ENCODE results near the gene IKBKG. TPM values are rescaled to one million over a fixed set of nuclear protein-coding genes. Genes with fewer than 3 reads are reported as not detected.

The IKBKG gene
- total RNA-seq, 3 donors from 2014 or later (not counting 1 experiment from before 2014, with no cell fraction given), result 64.8 to 84.6 (median 84.1) TPM

DNA sequence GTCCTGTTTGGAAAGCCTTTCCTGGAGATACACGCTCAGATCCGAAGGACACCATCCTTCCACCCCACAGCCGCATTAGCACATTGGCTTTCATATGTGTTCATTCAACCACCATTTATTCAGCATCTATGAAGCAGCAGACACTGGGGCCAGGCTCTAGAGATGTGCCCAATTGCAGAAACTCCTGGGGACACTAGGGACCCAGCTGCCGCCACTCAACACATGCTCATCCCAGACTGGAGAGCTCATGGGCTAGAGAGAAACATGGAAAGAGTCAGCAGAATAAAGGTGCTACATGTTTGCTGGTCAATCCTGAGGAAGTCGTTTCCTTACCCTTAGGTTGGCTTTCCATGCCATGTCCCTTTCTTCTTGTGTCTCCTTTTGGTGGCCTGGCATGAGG lies 45.1 kb downstream of the IKBKG start:
- no peaks in the 10 kb centered on the region for H3K9me3 Mint-ChIP-seq
- H3K27ac Mint-ChIP-seq, result no peak overlapping the region
- H3K4me1 ChIP-seq (ENCODE audit: control insufficient read depth, insufficient read depth, low read length), result peaks cover 11% of the 10 kb centered on the region
- ATAC-seq (no peak), DNase-seq (no peak)
- no peak overlapping the region for H3K4me3 ChIP-seq (ENCODE audit: low read length)
- intact Hi-C loops (cut with micrococcal nuclease), result no loop called here
- H3K9me3 ChIP-seq (ENCODE audit: control insufficient read depth, insufficient read depth, low read length), result no peaks in the 10 kb centered on the region
- no peak overlapping the region for H3K27ac ChIP-seq (ENCODE audit: low read length)
- no peaks in the 10 kb centered on the region for H3K27me3 Mint-ChIP-seq (ENCODE audit: low read depth in 2 of 2)
- H3K4me1 Mint-ChIP-seq, result peaks cover 15 to 18% of the 10 kb centered on the region in 2 donors
- no peak overlapping the region for H3K4me3 Mint-ChIP-seq
- H3K27me3 ChIP-seq (ENCODE audit: control insufficient read depth, insufficient read depth, low read length), result no peaks in the 10 kb centered on the region
- no peaks in the 10 kb centered on the region for H3K36me3 Mint-ChIP-seq
- TF ChIP-seq, protein P1, sequence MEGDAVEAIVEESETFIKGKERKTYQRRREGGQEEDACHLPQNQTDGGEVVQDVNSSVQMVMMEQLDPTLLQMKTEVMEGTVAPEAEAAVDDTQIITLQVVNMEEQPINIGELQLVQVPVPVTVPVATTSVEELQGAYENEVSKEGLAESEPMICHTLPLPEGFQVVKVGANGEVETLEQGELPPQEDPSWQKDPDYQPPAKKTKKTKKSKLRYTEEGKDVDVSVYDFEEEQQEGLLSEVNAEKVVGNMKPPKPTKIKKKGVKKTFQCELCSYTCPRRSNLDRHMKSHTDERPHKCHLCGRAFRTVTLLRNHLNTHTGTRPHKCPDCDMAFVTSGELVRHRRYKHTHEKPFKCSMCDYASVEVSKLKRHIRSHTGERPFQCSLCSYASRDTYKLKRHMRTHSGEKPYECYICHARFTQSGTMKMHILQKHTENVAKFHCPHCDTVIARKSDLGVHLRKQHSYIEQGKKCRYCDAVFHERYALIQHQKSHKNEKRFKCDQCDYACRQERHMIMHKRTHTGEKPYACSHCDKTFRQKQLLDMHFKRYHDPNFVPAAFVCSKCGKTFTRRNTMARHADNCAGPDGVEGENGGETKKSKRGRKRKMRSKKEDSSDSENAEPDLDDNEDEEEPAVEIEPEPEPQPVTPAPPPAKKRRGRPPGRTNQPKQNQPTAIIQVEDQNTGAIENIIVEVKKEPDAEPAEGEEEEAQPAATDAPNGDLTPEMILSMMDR (IDR thresholded peaks at IDR 0.05), result no peak
- H3K36me3 ChIP-seq (ENCODE audit: control insufficient read depth, insufficient read depth, low read length), result no peaks in the 10 kb centered on the region
- 98% methylated on average over 4 of the region's 5 CpGs for WGBS (ENCODE audit: insufficient coverage)

DNA sequence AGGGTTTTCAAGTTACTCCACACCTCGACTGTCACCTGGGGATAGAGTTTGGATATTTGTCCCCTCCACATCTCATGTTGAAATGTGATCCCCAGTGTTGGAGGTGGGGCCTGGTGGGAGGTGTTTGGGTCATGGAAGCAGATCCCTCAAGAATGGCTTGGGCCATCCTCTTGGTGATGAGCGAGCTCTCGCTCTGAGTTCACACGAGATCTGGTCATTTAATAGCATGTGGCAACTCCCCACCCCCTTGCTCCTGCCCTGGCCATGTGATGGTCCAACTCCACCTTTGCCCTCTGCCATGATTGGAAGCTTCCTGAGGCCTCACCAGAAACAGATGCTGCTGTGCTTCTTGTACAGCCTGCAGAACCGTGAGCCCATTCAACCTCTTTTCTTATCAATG lies 45.8 kb downstream of the IKBKG start:
- DNase-seq (no peak), ATAC-seq (no peak)
- no peaks in the 10 kb centered on the region for H3K36me3 ChIP-seq (ENCODE audit: control insufficient read depth, insufficient read depth, low read length)
- Mint-ChIP-seq H3K36me3 (no peaks in the 10 kb centered on the region), H3K9me3 (no peaks in the 10 kb centered on the region), H3K27me3 (ENCODE audit: low read depth in 2 of 2) (no peaks in the 10 kb centered on the region), H3K27ac (no peak overlapping the region), H3K4me3 (no peak overlapping the region), H3K4me1 (peaks cover 18 to 19% of the 10 kb centered on the region in 2 donors)
- intact Hi-C loops (cut with micrococcal nuclease), result no loop called here
- H3K27ac ChIP-seq (ENCODE audit: low read length), result no peak overlapping the region
- H3K4me3 ChIP-seq (ENCODE audit: low read length), result no peak overlapping the region
- no peaks in the 10 kb centered on the region for H3K9me3 ChIP-seq (ENCODE audit: control insufficient read depth, insufficient read depth, low read length)
- H3K4me1 ChIP-seq (ENCODE audit: control insufficient read depth, insufficient read depth, low read length), result peaks cover 11% of the 10 kb centered on the region
- TF ChIP-seq, protein P1 (IDR thresholded peaks at IDR 0.05), result no peak
- no peaks in the 10 kb centered on the region for H3K27me3 ChIP-seq (ENCODE audit: control insufficient read depth, insufficient read depth, low read length)
- WGBS (ENCODE audit: insufficient coverage), result 97% methylated on average over 5 of the region's 5 CpGs

DNA sequence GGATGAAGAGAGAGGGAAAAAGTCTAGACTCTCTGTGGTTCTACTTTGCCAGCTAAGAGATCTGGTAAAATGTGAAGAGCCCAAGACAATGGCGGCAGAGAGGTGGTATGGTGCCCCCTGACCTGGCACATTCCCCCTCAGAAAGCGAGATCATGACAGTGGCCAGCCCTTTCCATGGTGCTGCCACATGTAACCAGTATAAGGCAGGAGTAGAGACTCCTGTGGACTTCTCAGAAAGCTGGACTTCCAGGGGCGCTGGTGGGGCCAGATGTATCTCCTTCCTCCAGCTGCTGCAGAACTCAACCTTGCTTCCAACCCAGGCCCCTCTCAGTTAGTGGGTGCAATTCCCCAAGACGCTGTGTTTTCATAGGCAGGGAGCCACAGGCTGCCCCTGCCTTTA lies 47.1 kb downstream of the IKBKG start:
- H3K27me3 ChIP-seq (ENCODE audit: control insufficient read depth, insufficient read depth, low read length), result no peaks in the 10 kb centered on the region
- H3K4me1 Mint-ChIP-seq, result peaks cover 18 to 19% of the 10 kb centered on the region in 2 donors
- H3K27ac Mint-ChIP-seq, result no peak overlapping the region
- TF ChIP-seq, protein P1 (IDR thresholded peaks at IDR 0.05), result no peak
- H3K27ac ChIP-seq (ENCODE audit: low read length), result no peak overlapping the region
- H3K27me3 Mint-ChIP-seq (ENCODE audit: low read depth in 2 of 2), result no peaks in the 10 kb centered on the region
- no peak overlapping the region for H3K4me3 ChIP-seq (ENCODE audit: low read length)
- ATAC-seq (no peak), DNase-seq (no peak)
- H3K36me3 Mint-ChIP-seq, result no peaks in the 10 kb centered on the region
- H3K36me3 ChIP-seq (ENCODE audit: control insufficient read depth, insufficient read depth, low read length), result no peaks in the 10 kb centered on the region
- H3K9me3 ChIP-seq (ENCODE audit: control insufficient read depth, insufficient read depth, low read length), result no peaks in the 10 kb centered on the region
- no peaks in the 10 kb centered on the region for H3K9me3 Mint-ChIP-seq
- intact Hi-C loops (cut with micrococcal nuclease), result no loop called here
- no peak overlapping the region for H3K4me3 Mint-ChIP-seq
- peaks cover 11% of the 10 kb centered on the region for H3K4me1 ChIP-seq (ENCODE audit: control insufficient read depth, insufficient read depth, low read length)
- 88% methylated on average over 3 of the region's 4 CpGs for WGBS (ENCODE audit: insufficient coverage)

DNA sequence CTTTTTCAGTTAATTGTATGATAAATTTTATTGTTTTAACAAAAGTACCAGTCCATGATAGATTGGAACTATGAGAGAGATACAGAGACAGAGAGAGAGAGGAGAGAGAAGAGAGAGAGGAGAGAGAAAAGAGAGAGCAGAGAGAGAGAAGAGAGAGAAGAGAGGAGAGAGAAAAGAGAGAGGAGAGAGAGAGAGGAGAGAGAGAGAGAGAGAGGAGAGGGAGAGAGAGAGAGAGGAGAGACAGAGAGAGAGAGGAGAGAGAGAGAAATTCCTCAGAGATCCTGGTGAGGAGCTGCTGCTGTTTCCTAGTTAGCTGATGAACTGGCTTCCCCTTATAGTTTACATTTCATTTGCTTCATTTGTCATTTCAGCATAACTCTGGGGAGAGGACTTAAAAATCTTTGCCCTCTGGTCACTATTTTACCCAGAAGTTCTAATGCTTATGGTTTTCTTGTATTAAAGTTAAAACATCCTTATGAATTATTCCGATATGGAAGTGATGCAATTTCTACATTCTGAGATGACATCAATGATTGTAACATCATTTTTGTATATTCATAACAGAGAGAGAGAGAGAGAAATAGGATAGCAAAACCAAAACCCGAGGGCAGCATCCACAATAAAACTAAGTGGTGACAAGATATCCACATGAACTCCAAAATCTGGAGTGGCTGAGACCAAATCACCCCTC lies 48.3 kb downstream of the IKBKG start:
- TF ChIP-seq, protein P1 (IDR thresholded peaks at IDR 0.05), result no peak
- no peak for ATAC-seq
- Mint-ChIP-seq H3K4me3 (peak overlapping the region; percentile 52), H3K36me3 (no peaks in the 10 kb centered on the region), H3K27ac (peak overlapping the region; percentile 2 to 15), H3K27me3 (ENCODE audit: low read depth in 2 of 2) (no peaks in the 10 kb centered on the region), H3K9me3 (no peaks in the 10 kb centered on the region), H3K4me1 (peaks cover 19 to 26% of the 10 kb centered on the region in 2 donors)
- no peak for DNase-seq
- H3K36me3 ChIP-seq (ENCODE audit: control insufficient read depth, insufficient read depth, low read length), result no peaks in the 10 kb centered on the region
- no peaks in the 10 kb centered on the region for H3K27me3 ChIP-seq (ENCODE audit: control insufficient read depth, insufficient read depth, low read length)
- no peaks in the 10 kb centered on the region for H3K9me3 ChIP-seq (ENCODE audit: control insufficient read depth, insufficient read depth, low read length)
- intact Hi-C loops (cut with micrococcal nuclease), result no loop called here
- no CpG with 5 or more reads among the region's 2 CpGs for WGBS (ENCODE audit: insufficient coverage)
- H3K27ac ChIP-seq (ENCODE audit: low read length), result no peak overlapping the region
- H3K4me1 ChIP-seq (ENCODE audit: control insufficient read depth, insufficient read depth, low read length), result peaks cover 15% of the 10 kb centered on the region
- no peak overlapping the region for H3K4me3 ChIP-seq (ENCODE audit: low read length)

All from natural killer cell (primary cell).